K562 (cell line): Measurements from ENCODE around the gene C1QTNF12.

Source experiments
- FUS ChIP-seq: fragments of 200-400 bp; formaldehyde crosslinking; optimal IDR thresholded peaks from 2 replicates; pipeline ENCODE3; 2017; ENCODE audit warnings: low read depth, low read length
- POLR2A ChIP-seq: fragments of 450-650 bp; conservative IDR thresholded peaks from 2 replicates; pipeline ENCODE4 v1.6.1; 2016
- SMC3 ChIP-seq: conservative IDR thresholded peaks from 2 replicates; pipeline ENCODE4 v1.6.1; 2011; ENCODE audit warnings: low read depth, low read length, improper control_type of control experiment; ENCODE audit not compliant: insufficient read depth
- SREBF2 ChIP-seq: sonication (generic); formaldehyde crosslinking; IDR thresholded peaks from 2 replicates; pipeline ENCODE4 v1.4.0; 2020; ENCODE audit warnings: mild to moderate bottlenecking, missing genetic modification reagents
- ZZZ3 ChIP-seq: fragments of 450-650 bp; IDR thresholded peaks from 2 replicates; pipeline ENCODE4 v1.6.1; 2016; ENCODE audit warnings: antibody characterized with exemption, mild to moderate bottlenecking, moderate library complexity
- TF ChIP-seq, protein P1 (sequence below), 3 experiments: IDR thresholded peaks in 2 of 3; conservative IDR thresholded peaks in 1 of 3; 2 replicates each; pipeline ENCODE4 v1.5.1; 2011 to 2012; ENCODE audit warnings: low read length in 3 of 3, mild to moderate bottlenecking in 3 of 3, control low read depth in 2 of 3, improper control_type of control experiment in 1 of 3, inconsistent platforms in 1 of 3, low read depth in 1 of 3, mixed read lengths in 1 of 3, moderate library complexity in 1 of 3; ENCODE audit not compliant: insufficient read depth in 2 of 3
- TF ChIP-seq, protein P2 (sequence below): sonication (generic); formaldehyde crosslinking; IDR thresholded peaks from 2 replicates; pipeline ENCODE4 v1.8.1; 2023; ENCODE audit warnings: mild to moderate bottlenecking, missing genetic modification reagents

DNA sequence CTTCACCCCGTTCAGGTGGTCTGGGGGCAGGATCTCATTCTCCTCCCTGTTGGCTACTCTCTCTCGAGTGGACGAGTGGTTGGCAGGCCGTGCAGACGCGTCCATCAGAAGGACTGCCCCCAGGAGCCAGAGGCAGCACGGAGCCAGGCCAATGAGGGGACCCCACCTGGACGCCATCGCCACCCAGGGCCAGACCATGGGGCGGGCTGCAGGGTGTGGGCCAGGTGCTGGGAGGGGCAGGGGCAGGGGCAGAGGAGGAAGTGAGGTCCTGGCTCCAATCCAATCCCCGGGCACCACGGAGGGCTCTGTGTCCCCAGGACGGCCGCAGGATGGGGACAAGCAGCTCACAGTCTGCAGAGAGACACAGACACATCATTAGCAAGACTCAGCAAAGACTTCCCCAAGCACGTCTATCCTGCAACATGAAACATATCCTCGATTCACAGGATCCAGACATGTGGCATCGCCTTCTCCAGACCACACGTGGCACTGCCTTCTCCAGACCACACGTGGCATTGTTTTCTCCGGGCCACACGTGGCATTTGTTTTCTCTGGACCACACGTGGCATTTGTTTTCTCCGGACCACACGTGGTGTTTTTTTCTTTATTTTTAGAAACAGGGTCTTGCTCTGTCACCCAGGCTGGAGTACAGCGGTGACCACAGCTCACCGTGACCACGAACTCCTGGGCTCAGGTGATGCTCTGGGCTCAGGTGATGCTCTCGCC, 17.8 kb downstream of the C1QTNF12 start:
- no peak for TF ChIP-seq SREBF2 (CRISPR knock-in tag)
- TF ChIP-seq POLR2A: no peak
- no peak for TF ChIP-seq ZZZ3
- TF ChIP-seq, protein P1, sequence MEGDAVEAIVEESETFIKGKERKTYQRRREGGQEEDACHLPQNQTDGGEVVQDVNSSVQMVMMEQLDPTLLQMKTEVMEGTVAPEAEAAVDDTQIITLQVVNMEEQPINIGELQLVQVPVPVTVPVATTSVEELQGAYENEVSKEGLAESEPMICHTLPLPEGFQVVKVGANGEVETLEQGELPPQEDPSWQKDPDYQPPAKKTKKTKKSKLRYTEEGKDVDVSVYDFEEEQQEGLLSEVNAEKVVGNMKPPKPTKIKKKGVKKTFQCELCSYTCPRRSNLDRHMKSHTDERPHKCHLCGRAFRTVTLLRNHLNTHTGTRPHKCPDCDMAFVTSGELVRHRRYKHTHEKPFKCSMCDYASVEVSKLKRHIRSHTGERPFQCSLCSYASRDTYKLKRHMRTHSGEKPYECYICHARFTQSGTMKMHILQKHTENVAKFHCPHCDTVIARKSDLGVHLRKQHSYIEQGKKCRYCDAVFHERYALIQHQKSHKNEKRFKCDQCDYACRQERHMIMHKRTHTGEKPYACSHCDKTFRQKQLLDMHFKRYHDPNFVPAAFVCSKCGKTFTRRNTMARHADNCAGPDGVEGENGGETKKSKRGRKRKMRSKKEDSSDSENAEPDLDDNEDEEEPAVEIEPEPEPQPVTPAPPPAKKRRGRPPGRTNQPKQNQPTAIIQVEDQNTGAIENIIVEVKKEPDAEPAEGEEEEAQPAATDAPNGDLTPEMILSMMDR (IDR thresholded peaks at IDR 0.05 in 2 of 3, conservative IDR thresholded peaks at IDR 0.05 in 1 of 3; ENCODE audit: insufficient read depth in 2 of 3, low read depth in 1 of 3, low read length in 3 of 3): no peak
- TF ChIP-seq, protein P2, sequence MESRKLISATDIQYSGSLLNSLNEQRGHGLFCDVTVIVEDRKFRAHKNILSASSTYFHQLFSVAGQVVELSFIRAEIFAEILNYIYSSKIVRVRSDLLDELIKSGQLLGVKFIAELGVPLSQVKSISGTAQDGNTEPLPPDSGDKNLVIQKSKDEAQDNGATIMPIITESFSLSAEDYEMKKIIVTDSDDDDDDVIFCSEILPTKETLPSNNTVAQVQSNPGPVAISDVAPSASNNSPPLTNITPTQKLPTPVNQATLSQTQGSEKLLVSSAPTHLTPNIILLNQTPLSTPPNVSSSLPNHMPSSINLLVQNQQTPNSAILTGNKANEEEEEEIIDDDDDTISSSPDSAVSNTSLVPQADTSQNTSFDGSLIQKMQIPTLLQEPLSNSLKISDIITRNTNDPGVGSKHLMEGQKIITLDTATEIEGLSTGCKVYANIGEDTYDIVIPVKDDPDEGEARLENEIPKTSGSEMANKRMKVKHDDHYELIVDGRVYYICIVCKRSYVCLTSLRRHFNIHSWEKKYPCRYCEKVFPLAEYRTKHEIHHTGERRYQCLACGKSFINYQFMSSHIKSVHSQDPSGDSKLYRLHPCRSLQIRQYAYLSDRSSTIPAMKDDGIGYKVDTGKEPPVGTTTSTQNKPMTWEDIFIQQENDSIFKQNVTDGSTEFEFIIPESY (CRISPR knock-in tag): no peak
- TF ChIP-seq SMC3: no peak
- no peak for TF ChIP-seq FUS
